Upper lobe of left lung (tissue), 4 donors: ENCODE results near the gene TMCO4.

Experiments used
- CTCF ChIP-seq, 6 experiments: fragments of 450-650 bp in 4 of 6; fragments of 200-600 bp in 2 of 6; sonication (generic) in 2 of 6; IDR thresholded peaks; one replicate each; pipeline ENCODE4 v1.5.1; 2016 to 2019; ENCODE audit warnings: antibody characterized with exemption in 6 of 6
- EP300 ChIP-seq, 4 donors: sonication (generic); formaldehyde crosslinking; IDR thresholded peaks; one replicate each; pipeline ENCODE4 v1.5.1; 2017; ENCODE audit warnings: antibody characterized with exemption in 4 of 4, control low read depth in 2 of 4
- POLR2A ChIP-seq, 4 donors: fragments of 450-650 bp; IDR thresholded peaks; one replicate each; pipeline ENCODE4 v1.5.1; 2016 to 2017; ENCODE audit warnings: antibody characterized with exemption in 4 of 4, mild to moderate bottlenecking in 2 of 4

GRCh38 chr1:19743793-19744192 lies 55.9 kb downstream of the TMCO4 start:
- no peak for TF ChIP-seq POLR2A (IDR thresholded peaks at IDR 0.05)
- no peak for TF ChIP-seq CTCF (IDR thresholded peaks at IDR 0.05)
- TF ChIP-seq EP300 (IDR thresholded peaks at IDR 0.05): no peak
